A673 (cell line): ENCODE data around the gene AATK.

Experiments
- CTCF ChIP-seq: fragments of 300-800, 200-600 bp; sonication (generic); conservative IDR thresholded peaks from 2 replicates; pipeline ENCODE4 v1.5.1; 2017; ENCODE audit warnings: low read depth, mild to moderate bottlenecking, antibody characterized with exemption, low read length, moderate library complexity, mixed read lengths
- EZH2 ChIP-seq: fragments of 200-600 bp; sonication (generic); IDR thresholded peaks from 2 replicates; pipeline ENCODE4 v1.6.1; 2017; ENCODE audit warnings: borderline replicate concordance, low read depth, mild to moderate bottlenecking, mixed read lengths, antibody characterized with exemption, low read length; ENCODE audit not compliant: poor library complexity, severe bottlenecking

- TF ChIP-seq CTCF (no peak), EZH2 (no peak)
These were observed 21.8 kb upstream of the AATK start for GRCh38 chr17:81187586-81188490.
